Endothelial cell of umbilical vein (primary cell): ENCODE measurements around the gene PDGFB. TPM values are rescaled to one million over a fixed set of nuclear protein-coding genes. Genes with fewer than 3 reads are reported as not detected.
A peak's percentile ranks its signal among the peaks of the same experiment; 100 is the strongest.

ENCODE experiments used
- BruUV-seq: library from RNA; stranded (reverse); fragments of 400-500 nt; replicated peaks from 2 replicates; lab custom pipeline; 2021; lab: Mats Ljungman, UMichigan
- CTCF ChIA-PET: fragments of 300-600, 350-600 bp; sonication (Branson Sonifier 250); formaldehyde crosslinking; loops from one replicate; lab custom pipeline; 2021; ENCODE audit warnings: antibody characterized with exemption, inconsistent platforms; lab: Charles Lee
- POLR2A ChIA-PET: fragments of 300-600, 350-600 bp; sonication (Branson Sonifier 250); formaldehyde crosslinking; loops from one replicate; lab custom pipeline; 2021; ENCODE audit warnings: antibody characterized with exemption, inconsistent platforms; lab: Charles Lee
- DNase-seq: peaks from one replicate; pipeline ENCODE4 v3.0.0-alpha.2; 2011; ENCODE audit warnings: low read depth, low spot score
- FAIRE-seq: peaks from 2 replicates; lab custom pipeline; 2011; peaks lifted over from hg19 to GRCh38; lab: Jason Lieb, UNC
- H2AFZ ChIP-seq: 2 replicates; pipeline ENCODE4 v1.6.0; 2012; ENCODE audit warnings: low read depth, low read length, control low read depth, inconsistent platforms
- H3K27ac ChIP-seq: 2 replicates; pipeline ENCODE4 v1.5.1; 2011; ENCODE audit warnings: low read depth, mild to moderate bottlenecking, control low read depth, low read length, moderate library complexity; ENCODE audit not compliant: insufficient read depth
- H3K27me3 ChIP-seq, 2 experiments: 2 replicates each; pipeline versions ENCODE4 v1.6.0 to v1.6.1; 2011; ENCODE audit warnings: low read length in 2 of 2, mixed read lengths in 1 of 2; ENCODE audit not compliant: control insufficient read depth in 2 of 2, insufficient read depth in 2 of 2
- H3K36me3 ChIP-seq, 2 experiments: 2 replicates in 1 of 2; 3 replicates in 1 of 2; pipeline ENCODE4 v1.5.1; 2011; ENCODE audit warnings: low read length in 2 of 2, mild to moderate bottlenecking in 1 of 2, moderate library complexity in 1 of 2; ENCODE audit not compliant: control insufficient read depth in 2 of 2, insufficient read depth in 2 of 2; ENCODE audit errors: extremely low read depth in 1 of 2
- H3K4me1 ChIP-seq: 3 replicates; pipeline ENCODE4 v1.5.1; 2011; ENCODE audit warnings: mild to moderate bottlenecking, low read length; ENCODE audit not compliant: control insufficient read depth, insufficient read depth; ENCODE audit errors: extremely low read depth
- H3K4me2 ChIP-seq: 2 replicates; pipeline ENCODE4 v1.6.1; 2011; ENCODE audit warnings: low read length, control low read depth, mixed read lengths; ENCODE audit not compliant: insufficient read depth
- H3K4me3 ChIP-seq, 3 experiments: fragments of 200-600 bp in 1 of 3; sonication (generic), shearing (Covaris generic) in 1 of 3; replicated peaks in 1 of 3; 2 replicates each; pipeline ENCODE4 v1.5.1; 2011 to 2016; ENCODE audit warnings: control low read depth in 3 of 3, low read length in 3 of 3, mild to moderate bottlenecking in 2 of 3, inconsistent platforms in 1 of 3, low read depth in 1 of 3, moderate library complexity in 1 of 3; ENCODE audit not compliant: insufficient read depth in 1 of 3
- H3K79me2 ChIP-seq: 2 replicates; pipeline ENCODE4 v1.6.0; 2012; ENCODE audit warnings: low read length, inconsistent platforms; ENCODE audit not compliant: control insufficient read depth, insufficient read depth
- H3K9ac ChIP-seq: replicated peaks from 2 replicates; pipeline ENCODE3; 2011; ENCODE audit warnings: low read length, control low read depth; ENCODE audit not compliant: insufficient read depth; ENCODE audit errors: extremely low read depth
- H3K9me1 ChIP-seq: replicated peaks from 3 replicates; pipeline ENCODE4 v1.6.0; 2011; ENCODE audit warnings: mild to moderate bottlenecking, low read length; ENCODE audit not compliant: control insufficient read depth, insufficient read depth; ENCODE audit errors: extremely low read depth
- H3K9me3 ChIP-seq: replicated peaks from 2 replicates; pipeline ENCODE4 v1.5.1; 2012; ENCODE audit warnings: low read length, inconsistent platforms; ENCODE audit not compliant: control insufficient read depth, insufficient read depth
- H4K20me1 ChIP-seq: replicated peaks from 2 replicates; pipeline ENCODE3; 2011; ENCODE audit warnings: mild to moderate bottlenecking, low read length; ENCODE audit not compliant: control insufficient read depth, insufficient read depth; ENCODE audit errors: extremely low read depth
- JUN ChIP-seq: IDR thresholded peaks from 2 replicates; pipeline ENCODE4 v1.6.1; 2011; ENCODE audit warnings: borderline replicate concordance, low read depth; ENCODE audit not compliant: insufficient read length, insufficient read depth
- MAX ChIP-seq: IDR thresholded peaks from 2 replicates; pipeline ENCODE4 v1.6.1; 2011; ENCODE audit not compliant: insufficient read depth, insufficient read length
- MYC ChIP-seq: IDR thresholded peaks from one replicate; pipeline ENCODE4 v1.6.1; 2011; ENCODE audit warnings: mild to moderate bottlenecking, low read depth, low read length
- POLR2A ChIP-seq: IDR thresholded peaks from 2 replicates; pipeline ENCODE4 v1.6.1; 2012; ENCODE audit warnings: low read depth, mild to moderate bottlenecking, control low read depth, low read length
- dilution Hi-C: fragments of 300-500 bp; cut with MboI; formaldehyde crosslinking; loops from one replicate; pipeline ENCODE4 v1.15.0; 2019; ENCODE audit warnings: low sequenced_read_pairs; ENCODE audit not compliant: extremely low pct_ligation_motif_present
- intact Hi-C: fragments of 100-400 bp; cut with micrococcal nuclease; formaldehyde crosslinking; loops from one replicate; pipeline ENCODE4 v1.10.0; 2022
- polyA plus RNA-seq, 4 experiments: library from polyadenylated mRNA; depleted of rRNA in 3 of 4; stranded (reverse) in 3 of 4; unstranded in 1 of 4; fragments of >200 nt; gene quantifications; 2 replicates each; pipeline versions ENCODE4 v1.2.1 to v1.2.3, GENCODE V29; 2011 to 2012; ENCODE audit warnings: missing spikeins in 1 of 4
- total RNA-seq: library from RNA; stranded (reverse); gene quantifications from 2 replicates; pipeline ENCODE4 v1.2.3, GENCODE V29; 2021

Gene PDGFB
- total and polyA plus RNA-seq, 2 donors (not counting 3 experiments of a cell fraction or from before 2014, with no cell fraction given): 135 to 240 TPM

GRCh38 chr22:39290724-39291161, 46.0 kb upstream of the PDGFB start:
- H4K20me1 ChIP-seq: no peaks in the 10 kb centered on the region
- no peak overlapping the region for H3K4me2 ChIP-seq
- CTCF ChIA-PET: interaction anchor here (0.9 to 2.5 kb wide), 6 partner anchors 10 to 46 kb away, joined by 4 to 12 read pairs (median 7); partner anchors contain the start of gene PDGFB
- H3K36me3 ChIP-seq: no peaks in the 10 kb centered on the region
- dilution Hi-C loops (no loop called here), intact Hi-C loops (no loop called here)
- H3K9ac ChIP-seq: no peak overlapping the region
- DNase-seq: peak; percentile 64
- H3K27ac ChIP-seq: peak overlapping the region; percentile 10
- H3K9me1 ChIP-seq: no peaks in the 10 kb centered on the region
- TF ChIP-seq POLR2A: no peak
- no peak for TF ChIP-seq MYC
- no peak for TF ChIP-seq MAX
- no peaks in the 10 kb centered on the region for H3K79me2 ChIP-seq
- no peak overlapping the region for H2AFZ ChIP-seq
- peaks cover 15% of the 10 kb centered on the region for H3K4me1 ChIP-seq
- no TSS peak for BruUV-seq
- POLR2A ChIA-PET: no interaction called here
- no peak overlapping the region for H3K4me3 ChIP-seq
- H3K27me3 ChIP-seq: no peaks in the 10 kb centered on the region
- no peak for FAIRE-seq
- no peaks in the 10 kb centered on the region for H3K9me3 ChIP-seq

GRCh38 chr22:39289975-39290720, 45.4 kb upstream of the PDGFB start:
- H3K9ac ChIP-seq: no peak overlapping the region
- peaks cover 15% of the 10 kb centered on the region for H3K4me1 ChIP-seq
- TF ChIP-seq JUN: no peak
- no peaks in the 10 kb centered on the region for H3K36me3 ChIP-seq
- no peak overlapping the region for H2AFZ ChIP-seq
- ChIA-PET CTCF (interaction anchor here (1.3 to 2.1 kb wide), 2 partner anchors 11 to 21 kb away, joined by 4 to 10 read pairs; no protein-coding TSS in a partner anchor), POLR2A (no interaction called here)
- no peaks in the 10 kb centered on the region for H3K9me3 ChIP-seq
- H3K27ac ChIP-seq: peak overlapping the region; percentile 10
- no TSS peak for BruUV-seq
- no peak overlapping the region for H3K4me3 ChIP-seq
- no peak for FAIRE-seq
- H3K4me2 ChIP-seq: no peak overlapping the region
- no peaks in the 10 kb centered on the region for H3K79me2 ChIP-seq
- dilution Hi-C loops (no loop called here), intact Hi-C loops (no loop called here)
- no peak for DNase-seq
- H3K9me1 ChIP-seq: no peaks in the 10 kb centered on the region
- no peaks in the 10 kb centered on the region for H3K27me3 ChIP-seq
- no peaks in the 10 kb centered on the region for H4K20me1 ChIP-seq
